GM18858 (cell line): ENCODE measurements around the gene IRS2.

ENCODE experiments used
- ATAC-seq: cut with Tn5 transposase; IDR thresholded peaks from one replicate; pipeline ENCODE4 v1.9.1; 2021; ENCODE audit not compliant: unreplicated experiment

IRS2 gene

GRCh38 chr13:109707044-109707741 is 79.2 kb downstream of the IRS2 start:
- no peak for ATAC-seq

- ATAC-seq = no peak
These were observed 80.2 kb downstream of the IRS2 start for GRCh38 chr13:109706015-109706715.

GRCh38 chr13:109704771-109705635 is 81.4 kb downstream of the IRS2 start:
- no peak for ATAC-seq

- no peak for ATAC-seq
These were observed 83.1 kb downstream of the IRS2 start for GRCh38 chr13:109703250-109703649.
